LoVo (cell line): ENCODE data around the gene COX10.

ENCODE experiments used
- DNase-seq: peaks from one replicate; pipeline ENCODE4 v3.0.0-alpha.2; 2016; ENCODE audit warnings: low spot score

The COX10 gene

GRCh38 chr17:14070344-14070984 is 1.2 kb downstream of the COX10 start:
- DNase-seq = no peak

GRCh38 chr17:14072881-14073280 is 3.6 kb downstream of the COX10 start:
- DNase-seq = no peak

- DNase-seq = no peak
Measured at GRCh38 chr17:14078027-14078426, 8.7 kb downstream of the COX10 start.

GRCh38 chr17:14080847-14081251 is 11.5 kb downstream of the COX10 start:
- DNase-seq = no peak

GRCh38 chr17:14082848-14083247 is 13.5 kb downstream of the COX10 start:
- no peak for DNase-seq

- DNase-seq = no peak
Measured at GRCh38 chr17:14084955-14085354, 15.7 kb downstream of the COX10 start.

- DNase-seq = no peak
Measured at GRCh38 chr17:14086189-14086588, 16.9 kb downstream of the COX10 start.

DNA sequence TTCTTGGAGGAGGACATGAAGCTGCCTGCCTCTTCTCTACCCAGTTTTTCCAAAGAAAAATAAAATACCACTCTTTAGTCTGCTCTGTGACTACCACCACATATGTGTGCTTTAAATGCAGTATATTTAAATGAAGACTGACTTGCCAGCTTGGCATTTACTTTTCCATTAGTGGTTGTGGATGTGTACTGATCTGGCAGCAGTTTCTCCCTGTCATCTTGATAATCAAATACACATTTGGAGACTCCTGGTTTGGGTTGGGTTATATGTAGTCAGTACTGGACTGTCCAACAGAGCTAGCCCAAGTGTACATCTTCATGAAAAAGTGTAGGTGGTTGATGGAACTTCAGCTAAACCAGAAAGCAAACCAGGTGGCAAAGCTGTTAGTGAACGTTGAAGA is 19.9 kb downstream of the COX10 start:
- no peak for DNase-seq

DNA sequence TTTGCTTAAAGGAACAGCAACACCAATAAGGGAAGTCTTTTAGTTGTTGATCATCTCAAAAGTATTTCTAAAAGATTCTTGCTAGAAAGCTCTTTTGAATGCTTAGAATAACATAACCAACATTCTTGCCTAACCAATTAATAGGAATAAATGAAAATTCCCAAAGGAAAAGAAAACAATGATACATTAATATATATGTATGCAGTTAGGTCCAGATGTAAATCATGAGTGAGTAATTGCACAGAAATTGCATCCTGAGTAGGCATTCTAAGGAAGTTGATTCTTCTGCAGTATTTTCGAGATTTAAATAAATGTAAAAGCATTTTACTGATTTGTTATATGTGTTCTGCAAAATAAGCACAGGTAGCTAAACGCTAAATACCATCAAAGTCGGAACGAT is 22.1 kb downstream of the COX10 start:
- no peak for DNase-seq

- DNase-seq = peak; percentile 20
Measured at GRCh38 chr17:14092808-14093207, 23.5 kb downstream of the COX10 start.

- no peak for DNase-seq
Measured at GRCh38 chr17:14094676-14095601, 25.6 kb downstream of the COX10 start.

- DNase-seq = no peak
Measured at GRCh38 chr17:14095631-14096030, 26.3 kb downstream of the COX10 start.

GRCh38 chr17:14098246-14098645 is 28.9 kb downstream of the COX10 start:
- DNase-seq = no peak

DNA sequence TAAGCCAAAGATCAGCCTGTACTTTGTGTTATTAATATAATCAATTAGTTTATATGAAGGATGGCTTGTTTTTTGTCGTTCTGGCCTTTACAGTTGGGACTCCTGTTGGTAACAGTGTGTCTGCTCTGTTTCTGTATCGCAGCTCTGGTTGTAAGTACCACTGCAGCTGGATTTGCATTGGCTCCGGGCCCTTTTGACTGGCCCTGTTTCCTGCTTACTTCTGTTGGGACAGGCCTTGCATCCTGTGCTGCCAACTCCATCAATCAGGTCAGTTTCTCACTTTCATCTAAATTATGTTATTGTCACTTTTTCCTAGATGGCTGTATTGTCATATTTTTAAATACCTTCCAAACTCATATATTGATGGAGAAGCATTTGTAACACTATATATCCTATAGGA is 32.7 kb downstream of the COX10 start:
- DNase-seq = no peak

GRCh38 chr17:14103836-14104235 is 34.5 kb downstream of the COX10 start:
- DNase-seq = no peak

GRCh38 chr17:14104734-14105133 is 35.4 kb downstream of the COX10 start:
- no peak for DNase-seq

DNA sequence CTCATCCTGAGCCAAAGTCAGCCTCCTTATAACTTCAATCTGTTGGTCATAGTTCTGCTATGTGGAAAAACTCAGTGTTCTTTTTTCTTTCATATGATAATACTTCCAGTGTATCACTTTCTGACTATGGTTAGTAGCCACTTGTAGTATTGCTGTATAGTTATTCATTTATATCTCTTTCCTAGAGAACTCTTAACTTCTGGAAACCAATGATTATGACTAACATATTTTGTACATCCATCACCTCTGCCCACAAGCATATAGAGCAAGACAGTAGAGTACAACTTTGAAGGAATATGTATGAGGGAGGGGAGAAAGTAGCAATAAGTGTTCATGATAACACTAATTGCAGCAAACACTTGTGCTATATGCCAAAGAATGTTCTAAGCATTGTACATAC is 38.6 kb downstream of the COX10 start:
- no peak for DNase-seq

GRCh38 chr17:14112407-14112806 is 43.1 kb downstream of the COX10 start:
- no peak for DNase-seq

- no peak for DNase-seq
Measured at GRCh38 chr17:14113137-14113536, 43.8 kb downstream of the COX10 start.

DNA sequence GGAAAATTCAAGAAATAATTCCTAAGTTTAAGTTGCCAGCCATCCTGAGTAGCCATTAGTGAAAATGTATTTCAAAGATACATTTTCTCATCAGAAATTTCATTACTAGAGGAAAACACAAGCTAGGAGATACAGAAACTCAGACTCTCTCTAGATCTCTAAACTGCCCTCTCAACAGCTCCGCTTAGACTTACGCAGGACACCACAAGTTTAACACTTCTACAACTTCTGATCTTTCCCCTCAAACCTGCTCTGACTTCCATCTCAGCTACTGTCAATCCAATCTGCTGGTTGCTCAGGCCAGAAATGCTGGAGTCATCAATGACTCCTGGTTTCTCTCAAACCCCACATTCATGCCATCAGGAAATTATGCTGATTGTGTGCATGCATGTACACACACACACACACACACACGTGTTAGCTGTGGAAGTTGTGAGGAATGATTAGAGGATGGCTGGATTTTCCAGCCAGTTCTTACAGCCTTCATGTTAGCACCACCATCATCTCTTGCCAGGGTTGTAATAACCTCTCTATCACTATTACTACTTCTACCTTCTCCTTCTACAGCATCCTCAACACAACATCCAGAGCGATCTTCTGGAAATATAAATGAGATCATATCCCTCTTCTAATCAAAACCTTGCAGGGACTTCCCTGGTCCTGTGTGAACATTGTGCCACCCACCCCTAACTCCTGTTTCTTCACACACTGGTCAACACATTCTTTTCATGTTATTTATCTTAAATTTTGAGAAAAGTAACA is 47.1 kb downstream of the COX10 start:
- no peak for DNase-seq

DNA sequence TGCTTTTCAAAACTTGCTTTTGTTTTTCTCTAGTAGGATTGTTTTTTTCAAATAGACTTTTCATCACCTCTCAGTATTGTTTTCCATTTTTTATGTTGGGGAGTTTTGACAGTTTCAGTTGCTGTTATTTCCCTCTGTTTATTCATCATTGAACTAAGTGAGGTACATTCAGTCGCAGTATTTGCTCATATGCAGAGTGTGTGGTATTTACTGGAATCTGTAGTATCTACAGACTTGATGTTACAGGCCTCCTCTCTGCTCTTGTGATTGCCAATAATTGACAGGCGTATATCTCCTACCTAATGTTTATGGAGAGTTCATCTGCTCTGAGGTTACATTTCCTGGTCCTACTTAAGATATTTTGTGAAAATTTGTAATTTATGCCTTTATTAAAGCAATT is 49.6 kb downstream of the COX10 start:
- no peak for DNase-seq

- DNase-seq = no peak
Measured at GRCh38 chr17:14119546-14119945, 50.2 kb downstream of the COX10 start.

DNA sequence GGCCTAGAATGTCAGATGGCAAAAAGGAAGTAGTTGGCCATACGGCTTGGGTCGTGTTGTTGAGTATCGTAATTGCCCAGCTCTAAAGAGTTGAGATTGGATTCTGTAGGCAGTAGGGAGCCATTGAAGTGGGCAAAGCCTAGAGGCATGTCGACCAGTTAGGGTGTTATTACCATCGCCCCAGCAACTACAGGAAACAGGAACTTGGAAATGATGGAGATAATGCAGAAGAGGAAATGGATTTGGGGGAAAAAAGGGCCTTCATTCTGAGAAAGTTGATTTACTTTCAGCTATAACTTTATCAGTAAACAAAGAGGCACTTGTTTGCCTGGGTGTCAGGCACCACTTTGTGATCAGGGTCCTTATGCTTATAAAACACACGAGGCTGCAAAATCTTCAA is 52.6 kb downstream of the COX10 start:
- DNase-seq = no peak
